NCI-H2081 treated with DMSO at 0.1 percent for 48 hours (cell line): ENCODE measurements around the gene GNA12.
A peak's percentile ranks its signal among the peaks of the same experiment; 100 is the strongest.
"Not testable (repeated sequence)": the region's sequence is repeated elsewhere in the genome, so short reads cannot be mapped to it uniquely, and the experiment has no call there.

Experiments
- DNase-seq: peaks from one replicate; lab custom pipeline; 2025; lab: John Stamatoyannopoulos, UW

The GNA12 gene

GRCh38 chr7:2728316-2729030, 115.6 kb downstream of the GNA12 start:
- DNase-seq = no peak

GRCh38 chr7:2727206-2727605, 116.9 kb downstream of the GNA12 start:
- DNase-seq = not testable (repeated sequence)

- no peak for DNase-seq
Observed at GRCh38 chr7:2726316-2727018, 117.6 kb downstream of the GNA12 start.

DNA sequence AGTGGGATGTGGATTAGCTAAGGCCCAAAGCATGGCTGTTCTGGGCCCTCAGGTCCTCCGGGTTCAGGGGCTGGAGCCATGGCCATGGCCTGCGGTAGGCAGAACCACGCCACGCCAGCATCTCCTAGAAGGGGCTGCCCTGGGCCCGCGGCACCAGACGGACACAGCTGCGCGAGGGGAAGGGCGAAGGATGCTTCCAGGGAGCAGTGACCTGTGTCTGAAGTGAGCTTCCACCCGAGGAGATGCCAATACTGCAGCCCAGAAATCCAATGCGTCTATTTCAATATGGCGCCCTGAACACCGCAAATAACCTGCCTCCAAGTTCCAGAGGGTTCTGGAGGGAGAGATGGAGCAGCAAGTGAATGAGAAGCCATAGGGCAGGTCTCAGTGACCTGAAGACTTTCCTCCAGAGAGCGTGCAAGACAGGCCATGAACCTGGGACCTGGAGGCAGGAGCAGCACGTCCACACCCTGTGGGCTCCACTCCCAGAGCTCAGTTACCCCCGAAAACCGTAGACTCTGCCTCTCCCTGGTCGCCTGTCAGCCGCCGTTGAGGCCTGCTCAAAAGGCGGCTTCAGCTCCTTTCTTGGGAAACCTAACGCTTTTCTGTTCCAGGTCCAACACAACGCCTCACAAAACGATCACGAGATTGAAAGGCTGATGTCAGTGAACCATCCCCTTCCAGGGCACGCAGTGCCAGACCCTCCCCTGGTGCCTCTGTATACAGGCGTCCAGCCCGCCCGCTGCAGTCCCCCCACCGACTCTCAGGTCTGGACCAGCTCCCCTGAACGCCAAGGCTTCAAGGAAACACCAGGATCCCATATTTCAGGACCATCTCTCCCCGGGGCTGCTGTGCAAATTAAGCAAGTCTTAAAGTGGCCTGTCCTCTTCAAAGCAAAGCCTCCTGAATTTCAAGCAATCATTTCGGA, 118.7 kb downstream of the GNA12 start:
- no peak for DNase-seq

DNA sequence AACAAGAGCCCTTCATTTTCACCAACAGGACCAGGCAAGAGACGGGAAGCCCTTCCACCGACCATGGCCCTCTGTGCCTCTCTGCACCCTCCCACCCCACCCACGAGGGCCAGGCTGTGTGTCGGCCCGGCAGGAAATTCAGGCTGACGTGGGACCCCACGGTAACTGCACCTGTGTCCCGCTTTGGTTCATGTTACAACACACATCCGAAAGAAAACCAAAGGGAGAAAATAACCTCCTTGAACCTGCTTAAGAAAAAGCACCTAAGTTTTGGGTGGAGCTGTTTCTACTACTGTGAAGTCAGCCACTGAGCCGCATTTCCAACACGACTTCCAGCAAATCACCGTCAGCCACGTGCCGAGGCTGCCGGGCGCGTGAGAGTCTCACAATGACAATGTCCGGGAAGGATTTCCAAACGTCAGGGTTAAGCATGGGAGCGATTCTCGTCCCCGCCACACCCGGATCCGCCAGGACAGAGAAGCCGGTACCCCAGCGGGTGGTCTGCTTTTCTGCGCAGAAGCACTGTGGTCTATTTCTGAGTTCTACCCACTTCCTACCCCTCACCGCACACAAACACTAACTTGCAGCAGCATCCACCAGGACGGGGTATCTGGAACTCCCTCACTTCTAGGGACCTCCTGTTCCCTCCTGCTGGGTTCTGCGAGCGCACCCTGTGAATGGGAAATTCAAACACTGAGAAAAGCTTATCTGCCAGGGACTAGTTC, 119.5 kb downstream of the GNA12 start:
- no peak for DNase-seq

GRCh38 chr7:2724036-2724435, 120.1 kb downstream of the GNA12 start:
- not testable (repeated sequence) for DNase-seq

DNA sequence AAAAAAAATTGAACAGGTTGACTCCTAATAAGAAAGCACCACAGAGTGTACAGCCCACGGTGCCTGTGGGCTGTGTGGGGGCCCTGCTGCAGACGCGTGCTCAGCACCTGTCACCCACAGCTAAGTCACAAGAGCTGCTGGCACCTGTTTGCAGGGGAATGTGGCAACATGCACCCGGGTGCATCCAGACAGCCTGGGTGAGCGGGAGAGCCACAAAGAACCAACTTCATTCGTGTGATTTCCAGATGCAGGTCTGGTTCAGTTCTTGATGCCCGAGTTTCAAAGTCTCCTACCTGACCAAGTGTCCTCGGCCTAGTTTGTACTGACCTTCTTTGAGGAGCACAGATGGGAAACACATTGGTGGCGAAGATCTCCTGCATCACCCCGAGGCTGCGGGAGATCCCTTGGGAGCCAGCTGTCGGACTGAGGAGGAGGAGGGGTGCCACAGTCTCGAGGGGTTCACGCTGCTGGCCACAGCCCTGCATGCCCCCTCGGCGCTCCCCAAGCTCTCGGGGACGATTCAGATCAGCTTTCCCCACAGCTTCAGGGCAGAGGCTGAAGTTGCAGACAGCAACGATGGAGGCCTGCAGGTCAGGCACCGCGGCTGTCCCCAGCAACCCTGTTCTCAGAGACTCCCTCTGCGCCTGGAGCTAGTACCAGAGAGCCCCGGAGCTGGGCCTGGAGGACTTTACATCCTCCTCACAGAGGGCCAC, 120.8 kb downstream of the GNA12 start:
- no peak for DNase-seq

- no peak for DNase-seq
Observed at GRCh38 chr7:2722591-2722990, 121.5 kb downstream of the GNA12 start.

DNA sequence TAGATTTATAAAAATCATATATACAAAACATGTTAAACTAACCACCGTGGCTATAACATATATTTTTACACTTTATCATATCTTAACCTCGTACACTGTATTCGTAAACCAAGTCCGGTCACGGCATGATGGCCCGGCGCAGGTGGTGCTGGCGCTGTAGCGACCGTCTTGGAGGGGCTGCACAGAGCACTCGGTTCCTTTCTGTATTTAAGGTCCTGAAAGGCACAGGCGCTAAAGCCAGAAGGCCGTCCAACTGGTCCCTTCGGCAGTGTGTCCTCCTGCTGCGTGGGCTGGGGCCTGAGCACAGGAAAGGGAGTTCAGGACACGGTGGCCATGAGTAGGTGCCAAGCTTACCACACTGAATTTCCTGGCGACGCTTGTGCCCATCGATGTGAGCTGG, 122.3 kb downstream of the GNA12 start:
- no peak for DNase-seq

DNA sequence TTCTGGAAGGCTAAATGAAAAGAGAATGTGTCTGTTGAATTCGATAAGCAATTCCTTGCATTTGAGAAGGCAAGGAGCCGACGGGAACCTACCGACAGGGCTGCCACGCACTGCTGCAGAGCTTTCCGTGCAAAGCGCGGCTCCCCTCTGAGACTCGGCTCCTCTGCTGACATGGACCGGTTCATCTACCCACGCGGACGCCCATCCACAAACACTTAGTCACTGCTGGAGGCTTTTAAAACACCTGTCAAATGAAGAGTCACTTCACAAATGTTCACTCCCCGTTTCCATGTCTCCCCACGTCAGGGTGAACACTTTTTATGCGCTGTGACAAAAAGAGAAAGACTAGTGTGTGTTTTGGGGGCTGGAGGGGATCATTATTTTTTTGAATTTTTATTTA, 124.1 kb downstream of the GNA12 start:
- no peak for DNase-seq

GRCh38 chr7:2719007-2719406, 125.1 kb downstream of the GNA12 start:
- DNase-seq = no peak

DNA sequence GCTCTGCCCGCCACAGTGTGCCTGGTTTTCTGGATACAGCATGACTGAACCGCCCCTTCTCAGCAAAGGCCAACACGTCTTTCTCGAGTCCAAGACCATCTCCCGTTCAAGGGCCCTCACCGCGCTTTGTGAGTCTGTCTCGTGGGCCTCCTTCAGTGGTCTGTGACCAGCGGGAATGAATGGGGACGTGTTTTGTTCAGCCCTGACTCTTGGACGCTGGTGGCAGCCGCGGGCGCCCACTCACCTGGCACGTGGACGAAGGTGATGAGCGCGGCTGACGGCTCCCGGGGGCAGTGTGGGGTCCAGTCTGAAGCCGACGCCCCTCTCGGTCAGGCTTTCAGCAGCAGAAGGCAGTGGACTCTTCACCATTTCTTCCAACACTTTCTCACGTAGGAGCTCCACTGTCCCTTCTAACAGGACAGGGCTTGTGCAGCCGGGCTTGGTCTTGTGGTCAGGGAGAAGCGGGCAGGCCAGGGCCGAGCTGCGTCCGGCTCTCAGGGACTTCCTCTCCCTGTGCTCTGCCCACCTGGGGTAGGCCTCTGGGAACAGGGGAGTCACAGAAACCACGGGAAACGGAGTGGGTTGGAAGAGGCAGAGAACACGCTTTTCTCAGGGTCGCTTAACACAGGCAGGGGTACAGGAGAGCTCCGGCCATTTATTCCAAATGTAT, 125.7 kb downstream of the GNA12 start:
- no peak for DNase-seq

- peak; percentile 67 for DNase-seq
Observed at GRCh38 chr7:2717293-2718261, 126.5 kb downstream of the GNA12 start.

DNA sequence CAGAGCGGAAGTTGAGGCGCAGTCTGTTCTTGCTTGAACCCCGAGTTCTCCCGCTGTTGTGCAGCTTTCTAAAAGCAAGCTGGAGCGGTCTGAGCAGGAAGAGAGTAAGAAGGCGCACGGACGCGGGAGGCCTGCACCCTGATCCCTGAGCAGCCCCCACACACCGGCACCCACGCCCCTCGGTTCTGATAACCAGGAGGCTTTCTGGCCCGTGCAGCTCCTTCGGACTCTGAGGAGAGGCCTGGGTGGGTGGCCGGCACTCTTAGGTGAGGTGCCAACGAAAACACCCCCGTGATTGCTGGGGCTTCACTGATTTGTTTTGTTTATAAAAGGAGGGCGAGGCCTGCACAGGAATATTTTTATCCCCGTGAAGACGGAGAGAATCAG, 127.2 kb downstream of the GNA12 start:
- no peak for DNase-seq

DNA sequence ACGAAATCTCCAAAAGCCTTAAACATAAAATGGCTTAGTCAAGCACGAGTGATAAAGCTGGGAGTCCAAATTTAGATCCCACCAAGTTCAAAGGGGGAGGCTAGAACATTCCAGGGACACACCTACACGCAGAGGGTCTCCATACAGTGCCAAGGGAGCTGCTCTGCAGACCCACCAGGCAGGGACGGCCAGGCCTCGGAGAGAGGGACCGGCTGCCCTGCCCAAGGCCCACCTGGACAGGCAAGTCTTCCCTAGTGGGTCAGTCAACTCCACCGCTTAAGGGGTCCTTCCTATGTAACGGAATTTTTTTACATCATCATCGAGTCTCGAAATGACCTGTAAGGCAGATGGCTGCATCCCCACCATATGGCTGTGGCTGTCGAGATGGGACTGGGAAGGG, 127.6 kb downstream of the GNA12 start:
- DNase-seq = no peak

DNA sequence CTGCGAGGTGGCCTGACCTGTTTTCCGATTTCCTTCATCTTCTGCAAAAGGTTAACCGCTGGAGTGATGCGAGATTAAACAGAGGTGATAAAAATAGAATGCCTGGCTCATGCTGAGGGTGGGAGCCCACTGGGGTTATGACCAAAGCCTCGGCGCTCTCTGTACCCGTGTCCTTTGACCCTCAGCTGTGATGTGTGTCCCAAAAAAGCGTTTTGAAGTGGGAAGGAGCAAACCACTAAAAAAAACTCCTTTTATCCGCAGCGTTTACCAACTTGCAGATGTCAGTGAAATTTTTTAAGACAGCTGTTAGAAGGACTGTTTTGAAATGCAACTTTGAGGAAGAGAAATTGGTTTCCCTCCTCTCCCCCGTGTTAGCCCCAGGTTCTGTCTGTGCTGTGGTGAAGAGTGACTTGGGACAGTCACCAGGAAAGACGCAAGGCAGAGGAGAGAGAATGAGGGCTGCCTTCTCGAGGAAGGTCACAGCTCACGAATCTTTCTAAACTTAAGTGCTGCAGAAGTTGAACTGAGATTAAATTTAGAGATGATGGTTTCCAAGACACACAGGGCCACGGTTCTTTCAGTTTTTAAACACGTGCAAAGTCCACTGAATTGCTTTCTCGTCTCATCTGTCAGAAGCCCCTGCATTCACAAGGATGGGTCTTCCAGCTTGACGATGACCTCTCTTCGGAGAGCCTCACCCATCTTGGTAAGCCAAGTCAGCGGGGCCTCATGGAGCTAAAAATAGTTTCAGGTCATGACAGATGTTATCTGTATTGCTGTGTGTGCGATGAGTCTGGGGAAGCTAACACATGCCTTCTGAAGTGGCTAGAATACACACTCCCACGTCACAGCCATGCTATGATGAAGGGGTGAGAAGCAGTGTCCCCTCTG, 128.5 kb downstream of the GNA12 start:
- no peak for DNase-seq

DNA sequence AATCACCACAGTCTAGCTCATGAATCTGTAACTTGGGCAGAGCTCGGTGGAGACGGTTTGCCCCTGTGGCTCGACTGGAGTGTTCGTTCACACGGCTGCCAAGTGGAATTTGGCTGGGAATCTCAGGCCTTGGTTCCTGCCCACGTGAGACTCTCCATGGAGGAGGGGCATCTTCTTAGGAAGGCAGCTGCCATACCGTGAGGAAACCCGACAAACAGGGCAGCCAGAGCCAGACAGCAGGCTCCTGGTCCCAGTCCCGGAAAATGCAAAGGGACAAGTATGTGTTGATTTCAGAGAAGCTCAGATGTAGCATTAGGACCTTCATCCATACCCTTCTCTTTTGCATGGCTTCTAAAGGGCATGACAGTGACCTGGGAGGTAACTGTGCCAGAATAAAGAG, 129.5 kb downstream of the GNA12 start:
- no peak for DNase-seq

DNA sequence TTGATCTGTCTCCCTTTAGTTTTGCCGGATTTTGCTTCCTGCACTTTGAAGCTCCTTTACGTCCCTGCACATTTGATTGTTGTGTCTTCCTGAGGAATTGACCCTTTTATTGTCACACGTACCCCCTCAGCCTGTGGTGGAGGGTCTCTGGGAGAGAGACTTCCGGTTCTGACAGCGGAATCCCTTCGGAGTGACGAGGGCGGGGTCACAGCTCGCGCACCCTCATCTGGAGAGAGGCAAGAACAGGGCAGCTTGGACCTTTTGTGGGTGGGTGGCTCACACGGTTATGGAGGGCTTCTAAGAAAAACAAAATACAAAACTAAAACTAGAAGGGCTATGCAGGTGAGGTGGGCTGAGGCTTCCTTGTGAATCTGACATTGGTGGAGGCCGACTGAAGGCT, 130.1 kb downstream of the GNA12 start:
- DNase-seq = no peak

- no peak for DNase-seq
Observed at GRCh38 chr7:2713370-2713769, 130.7 kb downstream of the GNA12 start.
